Endothelial cell of umbilical vein (primary cell): ENCODE results near the gene TSPAN31. TPM values are rescaled to one million over a fixed set of nuclear protein-coding genes. Genes with fewer than 3 reads are reported as not detected.
A peak's percentile ranks its signal among the peaks of the same experiment; 100 is the strongest.
"Not testable (repeated sequence)": the region's sequence is repeated elsewhere in the genome, so short reads cannot be mapped to it uniquely, and the experiment has no call there.

ENCODE experiments used
- BruUV-seq: library from RNA; stranded (reverse); fragments of 400-500 nt; replicated peaks from 2 replicates; lab custom pipeline; 2021; lab: Mats Ljungman, UMichigan
- CTCF ChIA-PET: fragments of 300-600, 350-600 bp; sonication (Branson Sonifier 250); formaldehyde crosslinking; loops from one replicate; lab custom pipeline; 2021; ENCODE audit warnings: antibody characterized with exemption, inconsistent platforms; lab: Charles Lee
- POLR2A ChIA-PET: fragments of 300-600, 350-600 bp; sonication (Branson Sonifier 250); formaldehyde crosslinking; loops from one replicate; lab custom pipeline; 2021; ENCODE audit warnings: antibody characterized with exemption, inconsistent platforms; lab: Charles Lee
- DNase-seq: peaks from one replicate; pipeline ENCODE4 v3.0.0-alpha.2; 2011; ENCODE audit warnings: low read depth, low spot score
- FAIRE-seq: peaks from 2 replicates; lab custom pipeline; 2011; peaks lifted over from hg19 to GRCh38; lab: Jason Lieb, UNC
- H2AFZ ChIP-seq: 2 replicates; pipeline ENCODE4 v1.6.0; 2012; ENCODE audit warnings: low read depth, low read length, control low read depth, inconsistent platforms
- H3K27ac ChIP-seq: 2 replicates; pipeline ENCODE4 v1.5.1; 2011; ENCODE audit warnings: low read depth, mild to moderate bottlenecking, control low read depth, low read length, moderate library complexity; ENCODE audit not compliant: insufficient read depth
- H3K27me3 ChIP-seq, 2 experiments: 2 replicates each; pipeline versions ENCODE4 v1.6.0 to v1.6.1; 2011; ENCODE audit warnings: low read length in 2 of 2, mixed read lengths in 1 of 2; ENCODE audit not compliant: control insufficient read depth in 2 of 2, insufficient read depth in 2 of 2
- H3K36me3 ChIP-seq, 2 experiments: 2 replicates in 1 of 2; 3 replicates in 1 of 2; pipeline ENCODE4 v1.5.1; 2011; ENCODE audit warnings: low read length in 2 of 2, mild to moderate bottlenecking in 1 of 2, moderate library complexity in 1 of 2; ENCODE audit not compliant: control insufficient read depth in 2 of 2, insufficient read depth in 2 of 2; ENCODE audit errors: extremely low read depth in 1 of 2
- H3K4me1 ChIP-seq: 3 replicates; pipeline ENCODE4 v1.5.1; 2011; ENCODE audit warnings: mild to moderate bottlenecking, low read length; ENCODE audit not compliant: control insufficient read depth, insufficient read depth; ENCODE audit errors: extremely low read depth
- H3K4me2 ChIP-seq: 2 replicates; pipeline ENCODE4 v1.6.1; 2011; ENCODE audit warnings: low read length, control low read depth, mixed read lengths; ENCODE audit not compliant: insufficient read depth
- H3K4me3 ChIP-seq, 3 experiments: fragments of 200-600 bp in 1 of 3; sonication (generic), shearing (Covaris generic) in 1 of 3; replicated peaks in 1 of 3; 2 replicates each; pipeline ENCODE4 v1.5.1; 2011 to 2016; ENCODE audit warnings: control low read depth in 3 of 3, low read length in 3 of 3, mild to moderate bottlenecking in 2 of 3, inconsistent platforms in 1 of 3, low read depth in 1 of 3, moderate library complexity in 1 of 3; ENCODE audit not compliant: insufficient read depth in 1 of 3
- H3K79me2 ChIP-seq: 2 replicates; pipeline ENCODE4 v1.6.0; 2012; ENCODE audit warnings: low read length, inconsistent platforms; ENCODE audit not compliant: control insufficient read depth, insufficient read depth
- H3K9ac ChIP-seq: replicated peaks from 2 replicates; pipeline ENCODE3; 2011; ENCODE audit warnings: low read length, control low read depth; ENCODE audit not compliant: insufficient read depth; ENCODE audit errors: extremely low read depth
- H3K9me1 ChIP-seq: replicated peaks from 3 replicates; pipeline ENCODE4 v1.6.0; 2011; ENCODE audit warnings: mild to moderate bottlenecking, low read length; ENCODE audit not compliant: control insufficient read depth, insufficient read depth; ENCODE audit errors: extremely low read depth
- H3K9me3 ChIP-seq: replicated peaks from 2 replicates; pipeline ENCODE4 v1.5.1; 2012; ENCODE audit warnings: low read length, inconsistent platforms; ENCODE audit not compliant: control insufficient read depth, insufficient read depth
- H4K20me1 ChIP-seq: replicated peaks from 2 replicates; pipeline ENCODE3; 2011; ENCODE audit warnings: mild to moderate bottlenecking, low read length; ENCODE audit not compliant: control insufficient read depth, insufficient read depth; ENCODE audit errors: extremely low read depth
- EZH2 ChIP-seq: IDR thresholded peaks from 2 replicates; pipeline ENCODE4 v1.6.1; 2012; ENCODE audit warnings: borderline replicate concordance, low read depth, mild to moderate bottlenecking, moderate library complexity, low read length, inconsistent platforms; ENCODE audit not compliant: severe bottlenecking
- GATA2 ChIP-seq: IDR thresholded peaks from 2 replicates; pipeline ENCODE4 v1.7.0; 2011; ENCODE audit warnings: low read depth, mild to moderate bottlenecking, moderate library complexity, mixed read lengths, low read length; ENCODE audit not compliant: insufficient read length, insufficient read depth
- JUN ChIP-seq: IDR thresholded peaks from 2 replicates; pipeline ENCODE4 v1.6.1; 2011; ENCODE audit warnings: borderline replicate concordance, low read depth; ENCODE audit not compliant: insufficient read length, insufficient read depth
- MYC ChIP-seq: IDR thresholded peaks from one replicate; pipeline ENCODE4 v1.6.1; 2011; ENCODE audit warnings: mild to moderate bottlenecking, low read depth, low read length
- POLR2A ChIP-seq: IDR thresholded peaks from 2 replicates; pipeline ENCODE4 v1.6.1; 2012; ENCODE audit warnings: low read depth, mild to moderate bottlenecking, control low read depth, low read length
- POLR2AphosphoS5 ChIP-seq: IDR thresholded peaks from 2 replicates; pipeline ENCODE4 v1.6.1; 2012; ENCODE audit warnings: low read depth, mild to moderate bottlenecking, control low read depth, low read length, moderate library complexity; ENCODE audit not compliant: insufficient read depth
- dilution Hi-C: fragments of 300-500 bp; cut with MboI; formaldehyde crosslinking; loops from one replicate; pipeline ENCODE4 v1.15.0; 2019; ENCODE audit warnings: low sequenced_read_pairs; ENCODE audit not compliant: extremely low pct_ligation_motif_present
- intact Hi-C: fragments of 100-400 bp; cut with micrococcal nuclease; formaldehyde crosslinking; loops from one replicate; pipeline ENCODE4 v1.10.0; 2022
- polyA plus RNA-seq, 4 experiments: library from polyadenylated mRNA; depleted of rRNA in 3 of 4; stranded (reverse) in 3 of 4; unstranded in 1 of 4; fragments of >200 nt; gene quantifications; 2 replicates each; pipeline versions ENCODE4 v1.2.1 to v1.2.3, GENCODE V29; 2011 to 2012; ENCODE audit warnings: missing spikeins in 1 of 4
- total RNA-seq: library from RNA; stranded (reverse); gene quantifications from 2 replicates; pipeline ENCODE4 v1.2.3, GENCODE V29; 2021
- TF ChIP-seq, protein P1 (sequence below), 2 donors: IDR thresholded peaks; 1 replicate in 1 of 2; 2 replicates in 1 of 2; pipeline ENCODE4 v1.5.1; 2011; ENCODE audit warnings: low read length in 2 of 2, mild to moderate bottlenecking in 2 of 2, moderate library complexity in 2 of 2, control low read depth in 1 of 2, inconsistent platforms in 1 of 2, low read depth in 1 of 2; ENCODE audit not compliant: insufficient read depth in 1 of 2; ENCODE audit errors: extremely low read depth in 1 of 2

The TSPAN31 gene
- total and polyA plus RNA-seq, 2 donors (not counting 3 experiments of a cell fraction or from before 2014, with no cell fraction given) = 15.0 to 43.9 TPM

DNA sequence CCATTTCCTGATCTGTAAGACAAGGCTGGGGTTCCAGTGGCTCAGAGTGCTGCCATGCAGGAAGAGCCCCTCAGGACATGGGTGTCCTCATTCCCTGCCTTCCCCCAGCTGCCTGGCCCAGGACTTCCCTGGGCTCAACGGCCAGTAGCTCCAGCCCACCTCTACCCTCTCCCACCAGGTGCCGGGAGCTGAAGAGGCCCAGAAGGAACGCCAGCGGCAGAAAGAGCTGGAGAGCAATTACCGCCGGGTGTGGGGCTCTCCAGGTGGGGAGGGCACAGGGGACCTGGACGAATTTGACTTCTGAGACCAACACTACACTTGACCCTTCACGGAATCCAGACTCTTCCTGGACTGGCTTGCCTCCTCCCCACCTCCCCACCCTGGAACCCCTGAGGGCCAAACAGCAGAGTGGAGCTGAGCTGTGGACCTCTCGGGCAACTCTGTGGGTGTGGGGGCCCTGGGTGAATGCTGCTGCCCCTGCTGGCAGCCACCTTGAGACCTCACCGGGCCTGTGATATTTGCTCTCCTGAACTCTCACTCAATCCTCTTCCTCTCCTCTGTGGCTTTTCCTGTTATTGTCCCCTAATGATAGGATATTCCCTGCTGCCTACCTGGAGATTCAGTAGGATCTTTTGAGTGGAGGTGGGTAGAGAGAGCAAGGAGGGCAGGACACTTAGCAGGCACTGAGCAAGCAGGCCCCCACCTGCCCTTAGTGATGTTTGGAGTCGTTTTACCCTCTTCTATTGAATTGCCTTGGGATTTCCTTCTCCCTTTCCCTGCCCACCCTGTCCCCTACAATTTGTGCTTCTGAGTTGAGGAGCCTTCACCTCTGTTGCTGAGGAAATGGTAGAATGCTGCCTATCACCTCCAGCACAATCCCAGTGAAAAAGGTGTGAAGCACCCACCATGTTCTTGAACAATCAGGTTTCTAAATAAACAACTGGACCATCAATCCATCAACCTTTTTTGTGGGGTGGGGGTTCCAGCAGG lies 23.9 kb upstream of the TSPAN31 start:
- H3K79me2 ChIP-seq = no peaks in the 10 kb centered on the region
- intact Hi-C loops = no loop called here
- dilution Hi-C loops = no loop called here
- no peak overlapping the region for H2AFZ ChIP-seq
- POLR2A ChIA-PET = no interaction called here
- H4K20me1 ChIP-seq = no peaks in the 10 kb centered on the region
- no peak overlapping the region for H3K27ac ChIP-seq
- H3K27me3 ChIP-seq = no peaks in the 10 kb centered on the region
- H3K4me3 ChIP-seq = no peak overlapping the region
- TF ChIP-seq, protein P1, sequence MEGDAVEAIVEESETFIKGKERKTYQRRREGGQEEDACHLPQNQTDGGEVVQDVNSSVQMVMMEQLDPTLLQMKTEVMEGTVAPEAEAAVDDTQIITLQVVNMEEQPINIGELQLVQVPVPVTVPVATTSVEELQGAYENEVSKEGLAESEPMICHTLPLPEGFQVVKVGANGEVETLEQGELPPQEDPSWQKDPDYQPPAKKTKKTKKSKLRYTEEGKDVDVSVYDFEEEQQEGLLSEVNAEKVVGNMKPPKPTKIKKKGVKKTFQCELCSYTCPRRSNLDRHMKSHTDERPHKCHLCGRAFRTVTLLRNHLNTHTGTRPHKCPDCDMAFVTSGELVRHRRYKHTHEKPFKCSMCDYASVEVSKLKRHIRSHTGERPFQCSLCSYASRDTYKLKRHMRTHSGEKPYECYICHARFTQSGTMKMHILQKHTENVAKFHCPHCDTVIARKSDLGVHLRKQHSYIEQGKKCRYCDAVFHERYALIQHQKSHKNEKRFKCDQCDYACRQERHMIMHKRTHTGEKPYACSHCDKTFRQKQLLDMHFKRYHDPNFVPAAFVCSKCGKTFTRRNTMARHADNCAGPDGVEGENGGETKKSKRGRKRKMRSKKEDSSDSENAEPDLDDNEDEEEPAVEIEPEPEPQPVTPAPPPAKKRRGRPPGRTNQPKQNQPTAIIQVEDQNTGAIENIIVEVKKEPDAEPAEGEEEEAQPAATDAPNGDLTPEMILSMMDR (IDR thresholded peaks at IDR 0.05; ENCODE audit: extremely low read depth in 1 of 2, insufficient read depth in 1 of 2, low read depth in 1 of 2, low read length in 2 of 2) = no peak
- TF ChIP-seq EZH2 (no peak), GATA2 (no peak), JUN (no peak), POLR2A (no peak), POLR2AphosphoS5 (no peak), MYC (no peak)
- peaks cover 2% of the 10 kb centered on the region for H3K4me1 ChIP-seq
- H3K9ac ChIP-seq = no peak overlapping the region
- no peak for FAIRE-seq
- no peak for DNase-seq
- H3K9me1 ChIP-seq = no peaks in the 10 kb centered on the region
- CTCF ChIA-PET = interaction anchor here (1.0 kb wide), 1 partner anchor 138 kb away, joined by 3 read pairs; no protein-coding TSS in a partner anchor
- H3K36me3 ChIP-seq = peaks cover 0 to 32% of the 10 kb centered on the region in 2 experiments
- H3K9me3 ChIP-seq = no peaks in the 10 kb centered on the region
- TSS peak; percentile 81 for BruUV-seq
- no peak overlapping the region for H3K4me2 ChIP-seq

DNA sequence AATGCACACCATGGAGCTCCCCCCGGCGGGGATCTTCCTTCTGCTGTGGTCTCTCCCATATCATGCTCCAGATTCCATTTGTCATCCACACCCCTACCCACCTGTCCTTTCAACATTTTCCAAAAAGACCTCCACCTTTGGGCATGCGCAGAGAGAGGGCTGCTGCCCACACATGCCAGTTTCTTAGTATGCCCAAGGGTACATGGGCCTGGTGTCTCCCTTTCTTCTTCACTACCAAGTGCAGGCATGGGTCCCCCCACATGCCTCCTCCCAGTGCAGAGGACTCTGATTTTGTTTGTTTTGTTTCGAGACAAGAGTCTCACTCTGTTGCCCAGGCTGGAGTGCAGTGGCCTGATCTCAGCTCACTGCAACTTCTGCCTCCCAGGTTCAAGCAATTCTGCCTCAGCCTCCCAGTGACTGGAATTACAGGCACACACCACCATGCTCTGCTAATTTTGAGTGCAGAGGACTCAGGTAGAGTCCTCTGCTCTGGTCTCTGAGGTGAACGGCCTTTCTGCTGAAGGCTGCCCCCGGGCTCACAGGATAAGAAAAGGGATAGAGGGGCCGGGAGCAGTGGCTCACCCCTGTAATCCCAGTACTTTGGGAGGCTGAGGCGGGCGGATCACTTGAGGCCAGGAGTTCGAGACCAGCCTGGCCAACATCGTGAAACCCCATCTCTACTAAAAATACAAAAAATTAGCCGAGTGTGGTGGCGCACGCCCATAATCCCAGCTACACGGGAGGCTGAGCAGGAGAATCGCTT lies 22.8 kb upstream of the TSPAN31 start:
- H3K4me3 ChIP-seq, H3K27ac ChIP-seq, H2AFZ ChIP-seq, intact Hi-C loops, DNase-seq, H3K4me1 ChIP-seq, POLR2A ChIA-PET, H3K9me3 ChIP-seq, H3K79me2 ChIP-seq, H3K9ac ChIP-seq, dilution Hi-C loops, FAIRE-seq, H4K20me1 ChIP-seq, H3K4me2 ChIP-seq, H3K9me1 ChIP-seq, BruUV-seq, H3K27me3 ChIP-seq: not testable (repeated sequence)
- CTCF ChIA-PET = interaction anchor here (1.4 kb wide), 1 partner anchor 12 kb away, joined by 4 read pairs; no protein-coding TSS in a partner anchor
- peaks cover 0 to 24% of the 10 kb centered on the region in 2 experiments for H3K36me3 ChIP-seq
